ENCODE results near the gene EIF4B. TPM values are rescaled to one million over a fixed set of nuclear protein-coding genes. Genes with fewer than 3 reads are reported as not detected.
"Not testable (repeated sequence)": the region's sequence is repeated elsewhere in the genome, so short reads cannot be mapped to it uniquely, and the experiment has no call there.

The EIF4B gene
- total RNA-seq, 2 donors from 2014 or later = 340 to 372 TPM

GRCh38 chr12:53008760-53009159 is 2.5 kb downstream of the EIF4B start:
- ATAC-seq = not testable (repeated sequence)

GRCh38 chr12:53010955-53011354 is 4.7 kb downstream of the EIF4B start:
- Mint-ChIP-seq H3K27ac (no peak overlapping the region), H3K27me3 (no peaks in the 10 kb centered on the region), H3K9me3 (no peaks in the 10 kb centered on the region), H3K36me3 (peaks cover 22% of the 10 kb centered on the region), H3K4me1 (ENCODE audit: low read depth in 2 of 2) (peaks cover 40 to 54% of the 10 kb centered on the region in 2 donors), H3K4me3 (no peak overlapping the region)
- no peak for DNase-seq (ENCODE audit: low spot score)
- no peak for ATAC-seq

More at GRCh38 chr12:53008760-53009159, 2.5 kb downstream of the EIF4B start:
- H3K4me1 Mint-ChIP-seq (ENCODE audit: low read depth in 2 of 2) = peaks cover 38 to 44% of the 10 kb centered on the region in 2 donors
- DNase-seq (ENCODE audit: low spot score); H3K9me3 Mint-ChIP-seq; H3K27me3 Mint-ChIP-seq: not testable (repeated sequence)
- peaks cover 22% of the 10 kb centered on the region for H3K36me3 Mint-ChIP-seq
- peak overlapping the region in 1 of 2 donors; percentile 99 for H3K27ac Mint-ChIP-seq
- peak overlapping the region; percentile 97 for H3K4me3 Mint-ChIP-seq

- no peaks in the 10 kb centered on the region for H3K9me3 Mint-ChIP-seq
- peaks cover 20% of the 10 kb centered on the region for H3K36me3 Mint-ChIP-seq
- peaks cover 36 to 46% of the 10 kb centered on the region in 2 donors for H3K4me1 Mint-ChIP-seq (ENCODE audit: low read depth in 2 of 2)
- peak overlapping the region in 1 of 2 donors; percentile 33 for H3K27ac Mint-ChIP-seq
- H3K4me3 Mint-ChIP-seq = peak overlapping the region; percentile 23
- ATAC-seq = no peak
- DNase-seq (ENCODE audit: low spot score) = no peak
- no peaks in the 10 kb centered on the region for H3K27me3 Mint-ChIP-seq
Observed at GRCh38 chr12:53011889-53012288, 5.6 kb downstream of the EIF4B start.

- no peak overlapping the region for H3K27ac Mint-ChIP-seq
- peaks cover 32 to 36% of the 10 kb centered on the region in 2 donors for H3K4me1 Mint-ChIP-seq (ENCODE audit: low read depth in 2 of 2)
- H3K9me3 Mint-ChIP-seq = no peaks in the 10 kb centered on the region
- DNase-seq (ENCODE audit: low spot score) (no peak), ATAC-seq (no peak)
- no peaks in the 10 kb centered on the region for H3K27me3 Mint-ChIP-seq
- H3K4me3 Mint-ChIP-seq = no peak overlapping the region
- peaks cover 16% of the 10 kb centered on the region for H3K36me3 Mint-ChIP-seq
Observed at GRCh38 chr12:53012928-53013327, 6.7 kb downstream of the EIF4B start.

GRCh38 chr12:53014709-53015108 is 8.5 kb downstream of the EIF4B start:
- Mint-ChIP-seq H3K9me3 (no peaks in the 10 kb centered on the region), H3K27ac (peak overlapping the region; percentile 61 to 71), H3K27me3 (no peaks in the 10 kb centered on the region), H3K4me1 (ENCODE audit: low read depth in 2 of 2) (peaks cover 25 to 30% of the 10 kb centered on the region in 2 donors), H3K4me3 (no peak overlapping the region), H3K36me3 (peaks cover 17% of the 10 kb centered on the region)
- DNase-seq (ENCODE audit: low spot score) (no peak), ATAC-seq (peak in 1 of 2 donors; percentile 48)

- no peaks in the 10 kb centered on the region for H3K27me3 Mint-ChIP-seq
- H3K4me1 Mint-ChIP-seq (ENCODE audit: low read depth in 2 of 2) = peaks cover 8 to 13% of the 10 kb centered on the region in 2 donors
- no peak for DNase-seq (ENCODE audit: low spot score)
- H3K36me3 Mint-ChIP-seq = peaks cover 37% of the 10 kb centered on the region
- no peak overlapping the region for H3K27ac Mint-ChIP-seq
- ATAC-seq = no peak
- no peak overlapping the region for H3K4me3 Mint-ChIP-seq
- no peaks in the 10 kb centered on the region for H3K9me3 Mint-ChIP-seq
Observed at GRCh38 chr12:53025250-53025649, 19.0 kb downstream of the EIF4B start.

- H3K4me1 Mint-ChIP-seq (ENCODE audit: low read depth in 2 of 2) = peaks cover 6 to 13% of the 10 kb centered on the region in 2 donors
- H3K9me3 Mint-ChIP-seq; H3K27ac Mint-ChIP-seq; H3K27me3 Mint-ChIP-seq; DNase-seq (ENCODE audit: low spot score); ATAC-seq; H3K4me3 Mint-ChIP-seq: not testable (repeated sequence)
- peaks cover 41% of the 10 kb centered on the region for H3K36me3 Mint-ChIP-seq
Observed at GRCh38 chr12:53027014-53027413, 20.8 kb downstream of the EIF4B start.

- Mint-ChIP-seq H3K4me1 (ENCODE audit: low read depth in 2 of 2) (peaks cover 6 to 12% of the 10 kb centered on the region in 2 donors), H3K4me3 (no peak overlapping the region), H3K27me3 (no peaks in the 10 kb centered on the region), H3K9me3 (no peaks in the 10 kb centered on the region), H3K36me3 (peaks cover 40% of the 10 kb centered on the region), H3K27ac (peak overlapping the region in 1 of 2 donors; percentile 27)
- ATAC-seq (no peak), DNase-seq (ENCODE audit: low spot score) (no peak)
Observed at GRCh38 chr12:53031616-53032015, 25.4 kb downstream of the EIF4B start.

GRCh38 chr12:53033832-53034231 is 27.6 kb downstream of the EIF4B start:
- H3K27ac Mint-ChIP-seq = peak overlapping the region; percentile 27 to 41
- not testable (repeated sequence) for ATAC-seq; H3K27me3 Mint-ChIP-seq; H3K9me3 Mint-ChIP-seq; H3K4me3 Mint-ChIP-seq; DNase-seq (ENCODE audit: low spot score); H3K4me1 Mint-ChIP-seq (ENCODE audit: low read depth in 2 of 2)
- peaks cover 44% of the 10 kb centered on the region for H3K36me3 Mint-ChIP-seq

GRCh38 chr12:53034459-53034858 is 28.2 kb downstream of the EIF4B start:
- H3K27ac Mint-ChIP-seq = peak overlapping the region; percentile 27 to 38
- H3K4me1 Mint-ChIP-seq (ENCODE audit: low read depth in 2 of 2) = peaks cover 11 to 14% of the 10 kb centered on the region in 2 donors
- ATAC-seq (no peak), DNase-seq (ENCODE audit: low spot score) (no peak)
- no peaks in the 10 kb centered on the region for H3K27me3 Mint-ChIP-seq
- no peaks in the 10 kb centered on the region for H3K9me3 Mint-ChIP-seq
- H3K4me3 Mint-ChIP-seq = no peak overlapping the region
- peaks cover 49% of the 10 kb centered on the region for H3K36me3 Mint-ChIP-seq

- H3K9me3 Mint-ChIP-seq = no peaks in the 10 kb centered on the region
- H3K4me1 Mint-ChIP-seq (ENCODE audit: low read depth in 2 of 2) = peaks cover 11 to 14% of the 10 kb centered on the region in 2 donors
- no peak overlapping the region for H3K27ac Mint-ChIP-seq
- ATAC-seq (no peak), DNase-seq (ENCODE audit: low spot score) (no peak)
- peaks cover 44% of the 10 kb centered on the region for H3K36me3 Mint-ChIP-seq
- no peaks in the 10 kb centered on the region for H3K27me3 Mint-ChIP-seq
- no peak overlapping the region for H3K4me3 Mint-ChIP-seq
Observed at GRCh38 chr12:53036802-53037201, 30.5 kb downstream of the EIF4B start.

GRCh38 chr12:53039851-53040250 is 33.6 kb downstream of the EIF4B start:
- H3K9me3 Mint-ChIP-seq = no peaks in the 10 kb centered on the region

GRCh38 chr12:53042607-53043454 is 36.6 kb downstream of the EIF4B start:
- Mint-ChIP-seq H3K27me3 (no peaks in the 10 kb centered on the region), H3K9me3 (no peaks in the 10 kb centered on the region), H3K27ac (no peak overlapping the region), H3K36me3 (peaks cover 14% of the 10 kb centered on the region), H3K4me1 (ENCODE audit: low read depth in 2 of 2) (peaks cover 22 to 34% of the 10 kb centered on the region in 2 donors), H3K4me3 (no peak overlapping the region)
- no peak for ATAC-seq
- DNase-seq (ENCODE audit: low spot score) = no peak

More at GRCh38 chr12:53039851-53040250, 33.6 kb downstream of the EIF4B start:
- ATAC-seq (no peak), DNase-seq (ENCODE audit: low spot score) (no peak)
- Mint-ChIP-seq H3K4me1 (ENCODE audit: low read depth in 2 of 2) (peaks cover 8 to 15% of the 10 kb centered on the region in 2 donors), H3K36me3 (peaks cover 30% of the 10 kb centered on the region), H3K27ac (no peak overlapping the region), H3K4me3 (no peak overlapping the region), H3K27me3 (no peaks in the 10 kb centered on the region)

GRCh38 chr12:53044052-53044581 is 37.9 kb downstream of the EIF4B start:
- no peak overlapping the region for H3K4me3 Mint-ChIP-seq
- peak overlapping the region in 1 of 2 donors; percentile 32 for H3K27ac Mint-ChIP-seq
- H3K4me1 Mint-ChIP-seq (ENCODE audit: low read depth in 2 of 2) = peaks cover 15 to 28% of the 10 kb centered on the region in 2 donors
- ATAC-seq = no peak
- H3K36me3 Mint-ChIP-seq = peaks cover 6% of the 10 kb centered on the region
- no peaks in the 10 kb centered on the region for H3K9me3 Mint-ChIP-seq
- DNase-seq (ENCODE audit: low spot score) = no peak
- H3K27me3 Mint-ChIP-seq = no peaks in the 10 kb centered on the region

All from natural killer cell treated with Interleukin-12 subunit alpha and Interleukin-12 subunit beta and Interleukin-15 and Interleukin-18, amount 100 ng/mL, for 72 hours (primary cell).